Neural cell (in vitro differentiated cells): ENCODE measurements around the gene KIRREL3. TPM values are rescaled to one million over a fixed set of nuclear protein-coding genes. Genes with fewer than 3 reads are reported as not detected.

Source experiments
- H2AFZ ChIP-seq: fragments of 200-600, 300-800 bp; sonication (generic), shearing (Covaris generic); 2 replicates; pipeline ENCODE4 v1.6.0; 2014; ENCODE audit warnings: low read depth, mild to moderate bottlenecking, antibody characterized with exemption, low read length, moderate library complexity
- H3F3A ChIP-seq: fragments of 200-600 bp; shearing (Covaris generic); 2 replicates; pipeline ENCODE4 v1.6.1; 2016; ENCODE audit warnings: mild to moderate bottlenecking, moderate library complexity, mixed read lengths, antibody characterized with exemption, low read length; ENCODE audit not compliant: insufficient read depth, poor library complexity, severe bottlenecking
- H3K27ac ChIP-seq: fragments of 200-600, 300-800 bp; sonication (generic), shearing (Covaris generic); 2 replicates; pipeline ENCODE4 v1.5.1; 2014; ENCODE audit warnings: mild to moderate bottlenecking, low read length, moderate library complexity
- H3K27me3 ChIP-seq: fragments of 300-800, 200-600 bp; sonication (generic), shearing (Covaris generic); 2 replicates; pipeline ENCODE4 v1.6.0; 2014; ENCODE audit warnings: mild to moderate bottlenecking, low read depth, low read length, moderate library complexity; ENCODE audit not compliant: insufficient read depth
- H3K36me3 ChIP-seq: fragments of 300-800, 200-600 bp; sonication (generic), shearing (Covaris generic); 2 replicates; pipeline ENCODE4 v1.5.1; 2014; ENCODE audit warnings: mild to moderate bottlenecking, antibody characterized with exemption, low read length, moderate library complexity; ENCODE audit not compliant: insufficient read depth
- H3K4me2 ChIP-seq: fragments of 300-800, 200-600 bp; sonication (generic), shearing (Covaris generic); 2 replicates; pipeline ENCODE4 v1.6.0; 2014; ENCODE audit warnings: mild to moderate bottlenecking, low read length
- H3K4me3 ChIP-seq: fragments of 300-800, 200-600 bp; sonication (generic), shearing (Covaris generic); 2 replicates; pipeline ENCODE4 v1.5.1; 2014; ENCODE audit warnings: mild to moderate bottlenecking, low read length, moderate library complexity
- H3K79me2 ChIP-seq: fragments of 200-600 bp; shearing (Covaris generic); replicated peaks from 2 replicates; pipeline ENCODE4 v1.6.0; 2014; ENCODE audit warnings: mild to moderate bottlenecking, low read length, moderate library complexity; ENCODE audit not compliant: insufficient read depth
- H3K9ac ChIP-seq: fragments of 300-800, 200-600 bp; sonication (generic), shearing (Covaris generic); 2 replicates; pipeline ENCODE4 v1.6.1; 2016; ENCODE audit warnings: mild to moderate bottlenecking, low read length, mixed read lengths
- H3K9me2 ChIP-seq: fragments of 200-600 bp; shearing (Covaris generic); 2 replicates; pipeline ENCODE4 v1.6.1; 2016; ENCODE audit warnings: mild to moderate bottlenecking, low read length, mixed read lengths; ENCODE audit not compliant: insufficient read depth
- H3K9me3 ChIP-seq: fragments of 200-600, 300-800 bp; sonication (generic), shearing (Covaris generic); 2 replicates; pipeline ENCODE4 v1.6.1; 2016; ENCODE audit warnings: mild to moderate bottlenecking, mixed run types, low read length, moderate library complexity, mixed read lengths
- H4K20me1 ChIP-seq: fragments of 200-600 bp; shearing (Covaris generic); 2 replicates; pipeline ENCODE4 v1.6.1; 2016; ENCODE audit warnings: mild to moderate bottlenecking, mixed run types; ENCODE audit not compliant: insufficient read depth
- EP300 ChIP-seq: fragments of 450-650 bp; conservative IDR thresholded peaks from 2 replicates; pipeline ENCODE4 v1.6.1; 2014; ENCODE audit warnings: antibody characterized with exemption, mild to moderate bottlenecking, moderate library complexity; ENCODE audit not compliant: poor library complexity, severe bottlenecking
- EZH2 ChIP-seq: fragments of 200-600, 300-800 bp; shearing (Covaris generic), sonication (generic); IDR thresholded peaks from 2 replicates; pipeline ENCODE4 v1.6.1; 2014; ENCODE audit warnings: antibody characterized with exemption, low read length, borderline replicate concordance, mild to moderate bottlenecking; ENCODE audit not compliant: insufficient read depth, poor library complexity, severe bottlenecking
- POLR2AphosphoS5 ChIP-seq: IDR thresholded peaks from 2 replicates; pipeline ENCODE4 v1.6.1; 2012
- SMC3 ChIP-seq: fragments of 450-650 bp; conservative IDR thresholded peaks from 2 replicates; pipeline ENCODE4 v1.6.1; 2014; ENCODE audit warnings: antibody characterized with exemption, mild to moderate bottlenecking, moderate library complexity; ENCODE audit not compliant: poor library complexity
- TAF1 ChIP-seq: IDR thresholded peaks from 2 replicates; pipeline ENCODE4 v1.6.1; 2012; ENCODE audit warnings: low read depth
- polyA plus RNA-seq: library from polyadenylated mRNA; depleted of rRNA; stranded (reverse); fragments of >200 nt; gene quantifications from 2 replicates; pipeline ENCODE4 v1.2.3, GENCODE V29; 2014
- TF ChIP-seq, protein P1 (sequence below): IDR thresholded peaks from 2 replicates; pipeline ENCODE4 v1.6.1; 2012; ENCODE audit warnings: borderline replicate concordance
- TF ChIP-seq, protein P2 (sequence below): fragments of 450-650 bp; IDR thresholded peaks from 2 replicates; pipeline ENCODE4 v1.5.1; 2014; ENCODE audit warnings: antibody characterized with exemption, mild to moderate bottlenecking, moderate library complexity; ENCODE audit not compliant: poor library complexity, severe bottlenecking

Gene KIRREL3
- polyA plus RNA-seq, 1 donor from 2014 or later: 23.8 TPM

DNA sequence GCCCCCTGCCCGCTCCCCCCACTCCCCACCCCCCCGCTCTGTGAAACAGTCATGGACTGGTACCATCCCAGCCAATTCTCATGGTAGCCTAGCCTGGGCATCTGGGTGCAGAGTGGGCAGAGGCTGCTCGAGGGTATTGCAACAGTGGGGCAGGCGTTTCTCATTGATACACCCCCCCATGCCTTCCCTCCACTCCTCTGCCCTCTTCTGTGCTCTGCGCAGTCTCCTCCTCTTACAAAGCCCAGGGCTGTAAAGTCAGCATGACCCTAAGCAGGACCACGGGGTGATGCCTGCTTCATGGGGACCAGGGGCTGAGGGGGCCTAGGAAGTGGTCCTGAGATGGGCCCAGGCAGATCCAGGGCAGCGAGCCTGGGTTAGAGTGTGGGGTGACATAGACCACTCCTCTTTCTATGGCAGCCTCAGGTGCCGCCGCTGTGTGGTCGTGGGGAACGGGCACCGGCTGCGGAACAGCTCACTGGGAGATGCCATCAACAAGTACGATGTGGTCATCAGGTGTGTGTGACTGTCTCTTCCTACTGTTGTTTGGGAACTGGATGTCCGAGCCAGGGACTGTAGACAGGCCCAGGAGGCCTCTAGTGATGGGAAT is 592.8 kb downstream of the KIRREL3 start:
- Histone ChIP-seq H3K27me3 (no peaks in the 10 kb centered on the region), H3K4me2 (no peak overlapping the region), H2AFZ (no peak overlapping the region), H3K27ac (no peak overlapping the region), H3K9ac (no peak overlapping the region), H3K36me3 (no peaks in the 10 kb centered on the region), H3F3A (no peaks in the 10 kb centered on the region), H3K4me3 (no peak overlapping the region), H3K9me3 (no peaks in the 10 kb centered on the region), H4K20me1 (no peaks in the 10 kb centered on the region), H3K79me2 (no peaks in the 10 kb centered on the region), H3K9me2 (no peaks in the 10 kb centered on the region)
- TF ChIP-seq EZH2: no peak
- no peak for TF ChIP-seq EP300
- TF ChIP-seq, protein P1, sequence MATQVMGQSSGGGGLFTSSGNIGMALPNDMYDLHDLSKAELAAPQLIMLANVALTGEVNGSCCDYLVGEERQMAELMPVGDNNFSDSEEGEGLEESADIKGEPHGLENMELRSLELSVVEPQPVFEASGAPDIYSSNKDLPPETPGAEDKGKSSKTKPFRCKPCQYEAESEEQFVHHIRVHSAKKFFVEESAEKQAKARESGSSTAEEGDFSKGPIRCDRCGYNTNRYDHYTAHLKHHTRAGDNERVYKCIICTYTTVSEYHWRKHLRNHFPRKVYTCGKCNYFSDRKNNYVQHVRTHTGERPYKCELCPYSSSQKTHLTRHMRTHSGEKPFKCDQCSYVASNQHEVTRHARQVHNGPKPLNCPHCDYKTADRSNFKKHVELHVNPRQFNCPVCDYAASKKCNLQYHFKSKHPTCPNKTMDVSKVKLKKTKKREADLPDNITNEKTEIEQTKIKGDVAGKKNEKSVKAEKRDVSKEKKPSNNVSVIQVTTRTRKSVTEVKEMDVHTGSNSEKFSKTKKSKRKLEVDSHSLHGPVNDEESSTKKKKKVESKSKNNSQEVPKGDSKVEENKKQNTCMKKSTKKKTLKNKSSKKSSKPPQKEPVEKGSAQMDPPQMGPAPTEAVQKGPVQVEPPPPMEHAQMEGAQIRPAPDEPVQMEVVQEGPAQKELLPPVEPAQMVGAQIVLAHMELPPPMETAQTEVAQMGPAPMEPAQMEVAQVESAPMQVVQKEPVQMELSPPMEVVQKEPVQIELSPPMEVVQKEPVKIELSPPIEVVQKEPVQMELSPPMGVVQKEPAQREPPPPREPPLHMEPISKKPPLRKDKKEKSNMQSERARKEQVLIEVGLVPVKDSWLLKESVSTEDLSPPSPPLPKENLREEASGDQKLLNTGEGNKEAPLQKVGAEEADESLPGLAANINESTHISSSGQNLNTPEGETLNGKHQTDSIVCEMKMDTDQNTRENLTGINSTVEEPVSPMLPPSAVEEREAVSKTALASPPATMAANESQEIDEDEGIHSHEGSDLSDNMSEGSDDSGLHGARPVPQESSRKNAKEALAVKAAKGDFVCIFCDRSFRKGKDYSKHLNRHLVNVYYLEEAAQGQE: no peak
- TF ChIP-seq POLR2AphosphoS5: no peak

DNA sequence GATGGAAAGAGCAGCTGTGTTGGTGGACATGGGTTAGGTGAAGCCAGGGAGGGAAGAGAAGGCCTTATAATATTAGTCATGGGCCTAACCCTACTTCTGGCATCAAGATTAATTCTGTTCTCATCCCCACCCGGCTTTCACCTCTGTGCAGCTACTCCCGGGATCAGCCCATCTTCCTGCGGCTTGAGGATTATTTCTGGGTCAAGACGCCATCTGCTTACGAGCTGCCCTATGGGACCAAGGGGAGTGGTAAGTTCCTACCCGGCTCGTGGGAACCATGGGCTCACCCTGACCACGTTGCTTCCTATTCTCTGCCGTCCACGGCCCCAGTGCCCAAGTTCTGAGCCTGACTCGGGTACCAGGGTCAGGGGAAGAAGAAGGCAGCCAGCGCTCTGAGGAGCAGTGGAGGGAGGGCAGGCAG is 593.5 kb downstream of the KIRREL3 start:
- Histone ChIP-seq H3K9me3 (no peaks in the 10 kb centered on the region), H3K4me3 (no peak overlapping the region), H2AFZ (no peak overlapping the region), H3K79me2 (no peaks in the 10 kb centered on the region), H3F3A (no peaks in the 10 kb centered on the region), H4K20me1 (no peaks in the 10 kb centered on the region), H3K36me3 (no peaks in the 10 kb centered on the region), H3K4me2 (no peak overlapping the region), H3K27ac (no peak overlapping the region), H3K9me2 (no peaks in the 10 kb centered on the region), H3K9ac (no peak overlapping the region), H3K27me3 (no peaks in the 10 kb centered on the region)
- TF ChIP-seq, protein P2, sequence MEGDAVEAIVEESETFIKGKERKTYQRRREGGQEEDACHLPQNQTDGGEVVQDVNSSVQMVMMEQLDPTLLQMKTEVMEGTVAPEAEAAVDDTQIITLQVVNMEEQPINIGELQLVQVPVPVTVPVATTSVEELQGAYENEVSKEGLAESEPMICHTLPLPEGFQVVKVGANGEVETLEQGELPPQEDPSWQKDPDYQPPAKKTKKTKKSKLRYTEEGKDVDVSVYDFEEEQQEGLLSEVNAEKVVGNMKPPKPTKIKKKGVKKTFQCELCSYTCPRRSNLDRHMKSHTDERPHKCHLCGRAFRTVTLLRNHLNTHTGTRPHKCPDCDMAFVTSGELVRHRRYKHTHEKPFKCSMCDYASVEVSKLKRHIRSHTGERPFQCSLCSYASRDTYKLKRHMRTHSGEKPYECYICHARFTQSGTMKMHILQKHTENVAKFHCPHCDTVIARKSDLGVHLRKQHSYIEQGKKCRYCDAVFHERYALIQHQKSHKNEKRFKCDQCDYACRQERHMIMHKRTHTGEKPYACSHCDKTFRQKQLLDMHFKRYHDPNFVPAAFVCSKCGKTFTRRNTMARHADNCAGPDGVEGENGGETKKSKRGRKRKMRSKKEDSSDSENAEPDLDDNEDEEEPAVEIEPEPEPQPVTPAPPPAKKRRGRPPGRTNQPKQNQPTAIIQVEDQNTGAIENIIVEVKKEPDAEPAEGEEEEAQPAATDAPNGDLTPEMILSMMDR: no peak
- TF ChIP-seq TAF1 (no peak), POLR2AphosphoS5 (no peak), EZH2 (no peak), SMC3 (no peak), EP300 (no peak)
- TF ChIP-seq, protein P1: no peak
